Activated CD4-positive, alpha-beta T cell treated with anti-CD3 and anti-CD28 coated beads, Interleukin-2, amount 50 U/mL, for 48 hours (primary cell): ENCODE results near the gene RIOK1.
"Not testable (repeated sequence)": the region's sequence is repeated elsewhere in the genome, so short reads cannot be mapped to it uniquely, and the experiment has no call there.

Experiments
- DNase-seq, 2 experiments: peaks; one replicate each; pipeline ENCODE4 v3.0.0-alpha.2; 2020

RIOK1 gene

DNA sequence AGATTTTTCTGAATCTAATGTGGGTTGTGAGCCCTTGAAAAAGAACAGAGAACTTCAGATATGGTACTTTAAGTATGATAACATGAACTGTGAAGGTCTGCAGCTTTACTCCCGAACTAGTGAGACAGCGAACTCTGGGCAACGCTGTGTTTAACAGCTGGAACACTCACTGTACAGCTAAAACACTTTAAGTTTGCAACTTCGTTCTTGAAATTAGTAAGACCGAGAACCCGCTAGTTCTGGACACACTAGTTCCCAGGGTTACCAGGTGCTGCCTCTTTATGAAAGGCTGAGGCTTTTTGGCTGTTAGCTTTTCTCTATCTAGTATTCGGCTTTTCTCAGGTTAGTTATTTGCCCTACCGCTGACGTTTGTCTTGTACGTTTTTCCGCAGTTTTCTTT is 52.9 kb downstream of the RIOK1 start:
- DNase-seq = no peak

DNA sequence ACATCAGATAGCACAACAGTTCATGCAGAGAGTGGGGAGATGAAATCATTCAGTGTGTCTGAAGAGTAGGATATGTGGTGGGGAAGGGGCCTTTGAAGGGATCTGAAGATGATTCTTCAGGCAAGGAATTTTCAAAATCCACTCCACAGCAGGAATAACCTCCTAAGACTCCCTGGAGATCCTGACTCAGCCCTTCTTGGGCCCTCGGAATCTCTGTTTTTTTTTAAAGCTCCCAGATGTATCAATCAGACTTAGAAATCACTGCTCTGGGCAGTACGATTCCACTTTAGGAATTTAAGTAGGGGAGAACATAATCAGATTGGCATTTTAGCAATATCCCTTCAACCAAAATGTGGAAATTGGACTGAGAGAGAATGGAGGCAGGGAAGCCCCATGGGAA is 55.5 kb downstream of the RIOK1 start:
- DNase-seq = no peak

DNA sequence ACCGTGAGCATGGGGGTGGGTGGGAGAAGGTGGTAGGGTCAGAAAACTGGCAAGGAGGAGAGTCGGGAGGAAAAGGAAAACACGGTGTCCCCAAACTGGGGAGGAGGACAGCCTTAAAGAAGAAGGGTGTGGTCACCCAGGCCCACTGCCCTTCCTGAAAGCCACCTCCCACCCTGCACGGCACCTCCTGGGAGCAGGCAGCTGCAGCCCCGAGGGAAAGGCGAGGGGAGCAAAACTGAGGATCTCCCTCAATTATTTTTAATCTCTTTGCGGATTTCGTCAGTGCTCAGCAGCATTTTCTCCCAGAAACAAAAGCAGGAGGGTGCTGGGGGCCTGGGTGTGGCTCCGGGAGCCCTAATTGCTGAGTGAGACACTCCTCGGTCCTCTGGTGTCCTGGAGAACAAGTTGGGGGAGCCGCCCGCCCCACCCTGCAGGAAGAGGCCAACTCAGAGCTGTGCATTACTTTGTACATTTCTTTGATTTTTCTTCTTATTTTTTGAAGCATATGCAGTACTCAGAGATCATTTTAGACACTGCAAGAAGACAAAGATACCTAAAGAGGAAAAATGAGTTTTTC is 56.4 kb downstream of the RIOK1 start:
- no peak for DNase-seq

DNA sequence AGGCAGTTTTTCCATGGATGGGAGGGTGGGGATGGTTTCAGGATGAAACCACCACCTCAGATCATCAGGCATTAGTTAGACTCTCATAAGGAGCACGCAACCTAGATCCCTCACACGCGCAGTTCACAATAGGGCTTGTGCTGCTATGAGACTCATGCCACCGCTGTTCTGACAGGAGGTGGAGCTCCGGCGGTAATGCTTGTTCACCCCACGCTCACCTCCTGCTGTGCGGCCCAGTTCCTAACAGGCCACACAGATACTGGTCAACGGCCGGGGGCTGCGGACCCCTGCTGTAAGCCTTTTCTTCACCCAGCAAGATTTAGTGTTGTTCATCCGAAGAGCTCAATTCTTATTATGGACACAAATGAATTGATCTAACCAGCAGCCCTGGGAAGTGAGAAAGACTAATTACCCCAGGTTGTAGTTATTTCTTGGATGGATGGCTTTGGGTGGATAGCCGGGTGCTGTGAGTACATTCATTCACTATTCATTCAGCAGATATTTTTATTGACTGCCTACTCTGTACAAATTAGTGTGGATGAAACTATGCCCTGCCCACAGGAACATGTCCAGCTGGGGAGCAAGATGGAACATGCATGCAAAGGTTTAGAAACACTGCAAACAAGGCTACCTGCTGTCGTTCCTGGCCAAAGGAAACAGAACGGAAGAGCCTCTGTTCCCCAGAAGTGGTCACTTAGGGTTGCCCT is 57.2 kb downstream of the RIOK1 start:
- DNase-seq = no peak

DNA sequence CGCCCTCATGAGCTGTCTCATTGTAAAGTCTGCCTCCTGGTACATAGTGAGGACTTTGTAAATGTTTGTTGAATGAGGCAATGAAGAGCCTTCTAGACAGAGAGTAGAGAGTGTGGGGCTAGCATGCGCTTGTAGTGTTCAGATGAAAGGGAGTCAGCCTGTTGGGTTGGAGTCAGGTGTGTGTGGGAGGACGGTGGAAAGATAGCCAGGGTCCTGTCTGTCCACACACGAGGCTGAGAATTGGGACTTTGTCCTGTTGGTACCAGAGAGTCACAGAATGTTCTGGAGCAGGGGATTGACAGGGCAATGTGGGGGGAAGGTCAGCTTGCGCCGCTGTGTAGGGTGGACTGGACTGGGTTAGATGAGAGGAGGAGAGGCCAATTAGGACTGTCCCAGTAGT is 58.6 kb downstream of the RIOK1 start:
- DNase-seq = no peak

DNA sequence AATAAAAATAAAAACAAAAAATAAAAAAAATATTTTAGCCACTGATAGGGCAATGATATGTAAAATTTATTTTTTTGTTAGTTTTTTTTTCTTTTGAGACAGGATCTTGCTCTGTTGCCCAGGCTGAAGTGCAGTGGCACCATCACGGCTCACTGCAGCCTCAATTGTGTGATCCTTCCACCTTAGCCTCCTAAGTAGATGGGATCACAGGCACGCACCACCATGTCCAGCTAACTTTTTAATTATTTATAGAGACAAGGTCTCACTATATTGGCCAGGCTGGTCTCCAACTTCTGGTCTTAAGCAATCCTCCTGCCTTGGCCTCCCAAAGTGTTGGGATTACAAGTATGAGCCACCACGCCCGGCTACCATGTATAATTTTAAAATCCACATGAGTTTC is 59.4 kb downstream of the RIOK1 start:
- DNase-seq = no peak

DNA sequence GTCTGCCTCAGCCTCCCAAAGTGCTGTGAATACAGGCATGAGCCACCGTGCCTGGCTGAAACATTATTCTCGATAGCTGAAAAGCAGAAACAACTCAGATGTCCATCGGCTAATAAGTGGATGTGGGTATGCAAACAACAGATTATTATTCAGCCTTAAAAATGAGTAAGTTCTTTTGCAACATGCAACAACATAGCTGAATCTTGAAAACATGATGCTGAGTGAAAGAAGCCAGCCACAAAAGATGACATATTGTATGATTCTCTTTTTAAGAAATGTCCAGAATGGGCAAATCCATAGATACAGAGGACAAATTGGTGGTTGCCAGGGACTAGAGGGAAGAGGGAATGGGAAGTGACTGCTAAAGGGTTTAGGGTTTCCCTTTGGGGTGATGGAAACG is 61.7 kb downstream of the RIOK1 start:
- no peak for DNase-seq

DNA sequence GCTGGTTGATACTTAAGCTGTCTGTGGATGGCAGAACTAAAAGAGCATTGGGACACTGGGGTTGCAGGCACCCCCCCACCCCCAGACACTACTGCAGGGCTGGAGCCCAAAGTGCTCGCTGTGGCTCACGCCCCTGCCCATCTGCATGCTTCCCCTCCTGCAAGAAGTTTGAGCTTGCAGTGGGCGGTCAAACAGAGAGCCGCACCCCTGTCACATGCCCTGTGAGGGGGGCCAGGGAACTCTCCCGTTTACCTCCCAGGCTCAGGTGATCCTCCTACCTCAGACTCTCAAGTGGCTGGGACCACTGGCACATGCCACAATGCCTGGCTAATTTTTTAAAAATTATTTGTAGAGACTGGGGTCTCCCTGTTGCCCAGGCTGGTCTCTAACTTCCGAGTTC is 63.3 kb downstream of the RIOK1 start:
- no peak for DNase-seq

DNA sequence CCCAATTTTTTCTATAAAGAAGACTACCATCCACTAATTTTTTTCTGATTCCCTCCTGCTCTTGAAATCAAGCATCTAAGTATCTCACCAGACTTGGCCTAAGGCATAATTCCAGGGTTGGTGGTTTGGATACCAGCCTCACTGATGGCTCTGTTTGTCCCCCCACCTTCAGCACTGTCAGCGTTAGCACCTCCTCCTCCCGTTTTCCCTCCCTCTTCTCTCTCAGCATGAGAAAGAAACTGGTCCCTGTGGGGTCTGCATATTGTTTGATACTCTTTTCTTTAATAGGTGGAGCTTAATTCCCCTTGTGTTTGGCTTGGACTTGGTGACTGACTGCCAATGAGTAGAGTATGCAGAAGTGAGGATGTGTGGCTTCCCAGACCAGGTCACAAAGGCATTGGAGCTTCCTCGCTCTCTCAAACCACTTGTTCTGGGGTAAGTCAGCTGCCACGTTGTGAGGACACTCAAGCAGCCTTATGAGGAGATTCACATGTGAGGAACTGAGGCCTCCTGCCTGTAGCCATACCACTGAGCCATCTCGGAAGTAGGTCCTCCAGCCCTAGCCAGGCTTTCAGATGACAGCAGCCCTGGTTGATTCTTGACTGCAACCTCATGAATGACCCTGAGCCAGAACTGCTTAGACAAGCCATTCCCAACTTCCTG is 65.2 kb downstream of the RIOK1 start:
- DNase-seq = no peak

DNA sequence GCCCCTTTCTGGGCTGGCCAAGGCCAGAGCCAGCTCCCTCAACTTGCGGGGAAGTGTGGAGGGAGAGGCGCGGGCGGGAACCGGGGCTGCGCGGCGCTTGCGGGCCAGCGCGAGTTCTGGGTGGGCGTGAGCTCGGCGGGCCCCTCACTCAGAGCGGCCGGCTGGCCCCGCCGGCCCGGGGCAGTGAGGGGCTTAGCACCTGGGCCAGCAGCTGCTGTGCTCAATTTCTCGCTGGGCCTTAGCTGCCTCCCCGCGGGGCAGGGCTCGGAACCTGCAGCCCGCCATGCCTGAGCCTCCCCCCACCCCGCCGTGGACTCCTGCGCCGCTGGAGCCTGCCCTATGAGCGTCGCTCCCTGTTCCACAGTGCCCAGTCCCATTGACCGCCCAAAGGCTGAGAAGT is 66.7 kb downstream of the RIOK1 start:
- DNase-seq = not testable (repeated sequence)

DNA sequence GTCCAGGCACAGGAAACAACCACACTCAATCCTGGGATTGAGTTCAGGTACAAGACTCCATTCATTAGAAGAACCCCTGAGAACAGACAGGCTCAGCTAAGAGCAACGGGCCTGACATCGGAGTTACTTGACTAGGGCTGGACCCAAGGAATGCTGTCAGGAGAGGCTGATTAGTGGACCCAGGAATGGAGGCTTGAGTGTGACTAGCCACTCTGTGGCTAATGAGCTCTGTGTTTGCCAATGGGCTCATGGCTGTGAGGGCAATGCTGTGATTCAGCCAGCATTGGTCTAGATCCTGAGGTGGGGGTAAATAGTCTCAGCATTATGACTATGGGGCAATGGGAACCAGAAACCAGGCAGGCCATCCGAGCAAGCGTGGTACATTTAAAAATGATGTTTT is 71.8 kb downstream of the RIOK1 start:
- no peak for DNase-seq

DNA sequence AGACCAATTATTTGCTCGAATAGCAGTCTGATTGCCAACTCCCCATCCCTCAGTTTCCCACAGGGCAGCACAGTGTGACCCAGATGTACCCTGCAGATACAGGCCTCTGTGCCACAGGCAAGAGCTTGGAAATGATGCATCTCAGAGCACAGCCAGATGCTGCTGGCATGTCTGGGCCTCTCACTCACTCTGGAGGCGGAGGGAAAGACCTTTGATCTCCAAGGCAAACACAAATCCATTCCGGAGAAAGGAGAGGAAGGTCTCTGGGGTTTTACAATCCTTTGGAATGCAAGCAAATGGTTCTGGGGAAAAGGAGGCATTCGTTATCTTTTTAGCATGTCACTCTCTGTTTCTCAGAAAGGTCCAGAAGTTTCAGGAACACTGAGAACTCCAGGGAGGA is 74.2 kb downstream of the RIOK1 start:
- DNase-seq = no peak

DNA sequence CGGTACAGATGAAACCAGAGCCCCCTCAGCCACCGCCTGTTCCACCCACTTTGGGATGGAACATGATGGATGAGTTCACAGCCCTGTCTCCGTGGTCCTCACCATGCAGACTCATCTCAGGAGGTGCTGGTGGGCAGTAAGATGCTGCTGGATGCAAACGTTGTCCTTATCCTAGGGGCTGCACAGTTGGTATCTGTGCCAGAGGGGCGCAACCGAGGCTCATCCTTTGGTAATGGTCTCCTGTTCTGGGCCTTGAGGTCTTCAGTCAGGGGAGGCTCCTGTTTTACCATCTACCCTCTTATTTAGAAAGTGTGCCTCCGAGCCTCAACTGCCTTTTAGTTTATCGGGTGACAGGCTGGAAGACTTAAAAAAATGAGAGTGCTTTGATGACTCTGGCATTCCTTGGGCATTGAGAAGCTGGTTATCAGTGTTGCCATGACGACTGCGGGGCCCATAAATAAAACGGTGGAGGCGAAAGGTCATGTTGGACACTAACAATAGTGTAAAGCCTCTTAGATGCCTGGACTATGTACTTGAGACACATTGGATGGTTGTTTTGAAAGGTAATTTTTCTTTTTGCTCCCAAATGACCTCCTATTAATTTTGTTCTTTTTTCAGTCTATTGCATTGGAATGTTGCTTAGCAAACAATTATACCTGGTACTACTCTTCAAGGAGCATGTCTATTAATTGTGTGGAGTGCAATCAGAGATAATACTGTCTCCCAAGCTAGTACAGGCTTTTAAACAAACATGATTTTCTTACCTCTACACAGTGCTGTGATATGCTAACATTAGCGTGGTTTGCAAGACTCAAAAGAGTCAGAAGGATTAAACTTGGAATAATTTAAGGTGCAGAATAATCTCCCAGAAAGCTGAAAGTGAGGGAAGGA is 77.6 kb downstream of the RIOK1 start:
- no peak for DNase-seq
